Body of pancreas (tissue), 4 donors: ENCODE measurements around the gene ITIH4. TPM values are rescaled to one million over a fixed set of nuclear protein-coding genes. Genes with fewer than 3 reads are reported as not detected.

ENCODE experiments used
- ATAC-seq: fragments of 150-250 bp; one replicate; pipeline ENCODE4 v1.9.1; 2016
- DNase-seq, 4 donors: peaks; one replicate each; pipeline ENCODE4 v3.0.0-alpha.2; 2019
- H3K27ac ChIP-seq, 4 donors: fragments of 200-600 bp; sonication (generic); 1 replicate in 3 of 4; 2 replicates in 1 of 4; pipeline versions ENCODE4 v1.5.1 to v1.6.1; 2016 to 2019; ENCODE audit warnings: mild to moderate bottlenecking in 1 of 4, mixed read lengths in 1 of 4, moderate library complexity in 1 of 4
- H3K27me3 ChIP-seq, 2 donors: fragments of 200-600 bp; sonication (generic); one replicate each; pipeline ENCODE4 v1.6.0; 2016; ENCODE audit warnings: mild to moderate bottlenecking in 1 of 2
- H3K36me3 ChIP-seq, 2 donors: fragments of 200-600 bp; sonication (generic); replicated peaks in 1 of 2; 2 replicates each; pipeline ENCODE4 v1.5.1; 2016; ENCODE audit warnings: low read depth in 2 of 2; ENCODE audit not compliant: insufficient read depth in 1 of 2
- H3K4me1 ChIP-seq: fragments of 200-600 bp; sonication (generic); one replicate; pipeline ENCODE4 v1.6.0; 2016
- H3K4me3 ChIP-seq, 2 donors: fragments of 200-600 bp; sonication (generic); 1 replicate in 1 of 2; 2 replicates in 1 of 2; pipeline ENCODE4 v1.5.1; 2016 to 2019
- H3K9me3 ChIP-seq, 3 donors: fragments of 200-600 bp; sonication (generic); 1 replicate in 2 of 3; 2 replicates in 1 of 3; pipeline ENCODE4 v1.5.1; 2016
- CTCF ChIP-seq, 7 experiments: fragments of 450-650 bp in 4 of 7; fragments of 200-600 bp in 3 of 7; sonication (generic) in 3 of 7; IDR thresholded peaks; one replicate each; pipeline ENCODE4 v1.5.1; 2016 to 2019; ENCODE audit warnings: antibody characterized with exemption in 7 of 7
- POLR2A ChIP-seq, 3 donors: fragments of 450-650 bp; IDR thresholded peaks; one replicate each; pipeline ENCODE4 v1.6.1; 2016; ENCODE audit warnings: antibody characterized with exemption in 3 of 3, mild to moderate bottlenecking in 2 of 3
- WGBS, 2 donors: methylation state at CpG; one replicate each; pipeline ENCODE4 v1.1.5; 2017; 5-methylcytosine and 5-hydroxymethylcytosine counted together
- intact Hi-C: fragments of 100-400 bp; cut with DNase I; formaldehyde crosslinking; loops from one replicate; pipeline ENCODE4 v1.15.1; 2023
- total RNA-seq, 2 donors: library from RNA; depleted of rRNA; stranded (reverse); fragments of >200 nt; gene quantifications; one replicate each; pipeline ENCODE4 v1.1.0, GENCODE V29; 2016

The ITIH4 gene
- total RNA-seq, 2 donors from 2014 or later: 60.7 to 86.7 TPM

GRCh38 chr3:52859686-52860423, 29.4 kb upstream of the ITIH4 start:
- 61 to 70% methylated on average over 8 of the region's 8 CpGs for WGBS, 2 donors
- no peaks in the 10 kb centered on the region for H3K27me3 ChIP-seq
- peaks cover 10% of the 10 kb centered on the region for H3K4me1 ChIP-seq
- DNase-seq: peak in 1 of 4 donors; percentile 38
- no peaks in the 10 kb centered on the region for H3K9me3 ChIP-seq
- no peaks in the 10 kb centered on the region for H3K36me3 ChIP-seq
- H3K4me3 ChIP-seq: no peak overlapping the region
- no peak overlapping the region for H3K27ac ChIP-seq
- TF ChIP-seq POLR2A (IDR thresholded peaks at IDR 0.05): no peak
- no peak for TF ChIP-seq CTCF (IDR thresholded peaks at IDR 0.05)
- intact Hi-C loops: no loop called here
- no peak for ATAC-seq

- DNase-seq (peak in 3 of 4 donors; percentile 27 to 62 (median 44)), ATAC-seq (no peak)
- 58 to 69% methylated on average over 5 of the region's 5 CpGs for WGBS, 2 donors
- H3K36me3 ChIP-seq: no peaks in the 10 kb centered on the region
- H3K27ac ChIP-seq: no peak overlapping the region
- no peak for TF ChIP-seq POLR2A (IDR thresholded peaks at IDR 0.05)
- no peak for TF ChIP-seq CTCF (IDR thresholded peaks at IDR 0.05)
- H3K9me3 ChIP-seq: no peaks in the 10 kb centered on the region
- no peak overlapping the region for H3K4me3 ChIP-seq
- intact Hi-C loops: no loop called here
- no peaks in the 10 kb centered on the region for H3K27me3 ChIP-seq
- H3K4me1 ChIP-seq: peaks cover 10% of the 10 kb centered on the region
Observed at GRCh38 chr3:52857864-52858263, 27.4 kb upstream of the ITIH4 start.

GRCh38 chr3:52857133-52857532, 26.7 kb upstream of the ITIH4 start:
- ATAC-seq (no peak), DNase-seq (no peak)
- intact Hi-C loops: no loop called here
- Histone ChIP-seq H3K36me3 (peaks cover 0 to under 1% of the 10 kb centered on the region in 2 donors), H3K4me3 (no peak overlapping the region), H3K27me3 (no peaks in the 10 kb centered on the region), H3K4me1 (peaks cover 10% of the 10 kb centered on the region), H3K9me3 (no peaks in the 10 kb centered on the region), H3K27ac (no peak overlapping the region)
- 77 to 82% methylated on average over 3 of the region's 3 CpGs for WGBS, 2 donors
- TF ChIP-seq POLR2A (IDR thresholded peaks at IDR 0.05) (no peak), CTCF (IDR thresholded peaks at IDR 0.05) (no peak)

- TF ChIP-seq CTCF (IDR thresholded peaks at IDR 0.05) (no peak), POLR2A (IDR thresholded peaks at IDR 0.05) (no peak)
- ATAC-seq: no peak
- peaks cover 10% of the 10 kb centered on the region for H3K4me1 ChIP-seq
- no peak for DNase-seq
- H3K36me3 ChIP-seq: peaks cover 0 to 3% of the 10 kb centered on the region in 2 donors
- H3K27ac ChIP-seq: no peak overlapping the region
- H3K9me3 ChIP-seq: no peaks in the 10 kb centered on the region
- WGBS, 2 donors: 55 to 57% methylated on average over 5 of the region's 5 CpGs
- no peaks in the 10 kb centered on the region for H3K27me3 ChIP-seq
- H3K4me3 ChIP-seq: no peak overlapping the region
- intact Hi-C loops: no loop called here
Observed at GRCh38 chr3:52856666-52857065, 26.2 kb upstream of the ITIH4 start.

- intact Hi-C loops: loop anchor here (5.0 kb wide), 1 partner anchor 223 kb away; no protein-coding TSS in a partner anchor
- TF ChIP-seq CTCF (IDR thresholded peaks at IDR 0.05) (no peak), POLR2A (IDR thresholded peaks at IDR 0.05) (no peak)
- Histone ChIP-seq H3K36me3 (peaks cover 0 to 3% of the 10 kb centered on the region in 2 donors), H3K27ac (no peak overlapping the region), H3K9me3 (no peaks in the 10 kb centered on the region), H3K4me3 (no peak overlapping the region), H3K27me3 (no peaks in the 10 kb centered on the region), H3K4me1 (no peaks in the 10 kb centered on the region)
- 69 to 81% methylated on average over 2 of the region's 2 CpGs for WGBS, 2 donors
- no peak for ATAC-seq
- DNase-seq: no peak
Observed at GRCh38 chr3:52854013-52854412, 23.5 kb upstream of the ITIH4 start.
